Endothelial cell of umbilical vein (primary cell): ENCODE data around the gene IL9. TPM values are rescaled to one million over a fixed set of nuclear protein-coding genes. Genes with fewer than 3 reads are reported as not detected.

Source experiments
- BruUV-seq: library from RNA; stranded (reverse); fragments of 400-500 nt; replicated peaks from 2 replicates; lab custom pipeline; 2021; lab: Mats Ljungman, UMichigan
- CTCF ChIA-PET: fragments of 300-600, 350-600 bp; sonication (Branson Sonifier 250); formaldehyde crosslinking; loops from one replicate; lab custom pipeline; 2021; ENCODE audit warnings: antibody characterized with exemption, inconsistent platforms; lab: Charles Lee
- POLR2A ChIA-PET: fragments of 300-600, 350-600 bp; sonication (Branson Sonifier 250); formaldehyde crosslinking; loops from one replicate; lab custom pipeline; 2021; ENCODE audit warnings: antibody characterized with exemption, inconsistent platforms; lab: Charles Lee
- DNase-seq: peaks from one replicate; pipeline ENCODE4 v3.0.0-alpha.2; 2011; ENCODE audit warnings: low read depth, low spot score
- FAIRE-seq: peaks from 2 replicates; lab custom pipeline; 2011; peaks lifted over from hg19 to GRCh38; lab: Jason Lieb, UNC
- H2AFZ ChIP-seq: 2 replicates; pipeline ENCODE4 v1.6.0; 2012; ENCODE audit warnings: low read depth, low read length, control low read depth, inconsistent platforms
- H3K27ac ChIP-seq: 2 replicates; pipeline ENCODE4 v1.5.1; 2011; ENCODE audit warnings: low read depth, mild to moderate bottlenecking, control low read depth, low read length, moderate library complexity; ENCODE audit not compliant: insufficient read depth
- H3K27me3 ChIP-seq, 2 experiments: 2 replicates each; pipeline versions ENCODE4 v1.6.0 to v1.6.1; 2011; ENCODE audit warnings: low read length in 2 of 2, mixed read lengths in 1 of 2; ENCODE audit not compliant: control insufficient read depth in 2 of 2, insufficient read depth in 2 of 2
- H3K36me3 ChIP-seq, 2 experiments: 2 replicates in 1 of 2; 3 replicates in 1 of 2; pipeline ENCODE4 v1.5.1; 2011; ENCODE audit warnings: low read length in 2 of 2, mild to moderate bottlenecking in 1 of 2, moderate library complexity in 1 of 2; ENCODE audit not compliant: control insufficient read depth in 2 of 2, insufficient read depth in 2 of 2; ENCODE audit errors: extremely low read depth in 1 of 2
- H3K4me1 ChIP-seq: 3 replicates; pipeline ENCODE4 v1.5.1; 2011; ENCODE audit warnings: mild to moderate bottlenecking, low read length; ENCODE audit not compliant: control insufficient read depth, insufficient read depth; ENCODE audit errors: extremely low read depth
- H3K4me2 ChIP-seq: 2 replicates; pipeline ENCODE4 v1.6.1; 2011; ENCODE audit warnings: low read length, control low read depth, mixed read lengths; ENCODE audit not compliant: insufficient read depth
- H3K4me3 ChIP-seq, 3 experiments: fragments of 200-600 bp in 1 of 3; sonication (generic), shearing (Covaris generic) in 1 of 3; replicated peaks in 1 of 3; 2 replicates each; pipeline ENCODE4 v1.5.1; 2011 to 2016; ENCODE audit warnings: control low read depth in 3 of 3, low read length in 3 of 3, mild to moderate bottlenecking in 2 of 3, inconsistent platforms in 1 of 3, low read depth in 1 of 3, moderate library complexity in 1 of 3; ENCODE audit not compliant: insufficient read depth in 1 of 3
- H3K79me2 ChIP-seq: 2 replicates; pipeline ENCODE4 v1.6.0; 2012; ENCODE audit warnings: low read length, inconsistent platforms; ENCODE audit not compliant: control insufficient read depth, insufficient read depth
- H3K9ac ChIP-seq: replicated peaks from 2 replicates; pipeline ENCODE3; 2011; ENCODE audit warnings: low read length, control low read depth; ENCODE audit not compliant: insufficient read depth; ENCODE audit errors: extremely low read depth
- H3K9me1 ChIP-seq: replicated peaks from 3 replicates; pipeline ENCODE4 v1.6.0; 2011; ENCODE audit warnings: mild to moderate bottlenecking, low read length; ENCODE audit not compliant: control insufficient read depth, insufficient read depth; ENCODE audit errors: extremely low read depth
- H3K9me3 ChIP-seq: replicated peaks from 2 replicates; pipeline ENCODE4 v1.5.1; 2012; ENCODE audit warnings: low read length, inconsistent platforms; ENCODE audit not compliant: control insufficient read depth, insufficient read depth
- H4K20me1 ChIP-seq: replicated peaks from 2 replicates; pipeline ENCODE3; 2011; ENCODE audit warnings: mild to moderate bottlenecking, low read length; ENCODE audit not compliant: control insufficient read depth, insufficient read depth; ENCODE audit errors: extremely low read depth
- EZH2 ChIP-seq: IDR thresholded peaks from 2 replicates; pipeline ENCODE4 v1.6.1; 2012; ENCODE audit warnings: borderline replicate concordance, low read depth, mild to moderate bottlenecking, moderate library complexity, low read length, inconsistent platforms; ENCODE audit not compliant: severe bottlenecking
- FOS ChIP-seq: IDR thresholded peaks from 2 replicates; pipeline ENCODE4 v1.6.1; 2011; ENCODE audit warnings: mild to moderate bottlenecking, low read length, moderate library complexity, borderline replicate concordance; ENCODE audit not compliant: insufficient read depth
- GATA2 ChIP-seq: IDR thresholded peaks from 2 replicates; pipeline ENCODE4 v1.7.0; 2011; ENCODE audit warnings: low read depth, mild to moderate bottlenecking, moderate library complexity, mixed read lengths, low read length; ENCODE audit not compliant: insufficient read length, insufficient read depth
- JUN ChIP-seq: IDR thresholded peaks from 2 replicates; pipeline ENCODE4 v1.6.1; 2011; ENCODE audit warnings: borderline replicate concordance, low read depth; ENCODE audit not compliant: insufficient read length, insufficient read depth
- MAX ChIP-seq: IDR thresholded peaks from 2 replicates; pipeline ENCODE4 v1.6.1; 2011; ENCODE audit not compliant: insufficient read depth, insufficient read length
- MYC ChIP-seq: IDR thresholded peaks from one replicate; pipeline ENCODE4 v1.6.1; 2011; ENCODE audit warnings: mild to moderate bottlenecking, low read depth, low read length
- POLR2A ChIP-seq: IDR thresholded peaks from 2 replicates; pipeline ENCODE4 v1.6.1; 2012; ENCODE audit warnings: low read depth, mild to moderate bottlenecking, control low read depth, low read length
- POLR2AphosphoS5 ChIP-seq: IDR thresholded peaks from 2 replicates; pipeline ENCODE4 v1.6.1; 2012; ENCODE audit warnings: low read depth, mild to moderate bottlenecking, control low read depth, low read length, moderate library complexity; ENCODE audit not compliant: insufficient read depth
- dilution Hi-C: fragments of 300-500 bp; cut with MboI; formaldehyde crosslinking; loops from one replicate; pipeline ENCODE4 v1.15.0; 2019; ENCODE audit warnings: low sequenced_read_pairs; ENCODE audit not compliant: extremely low pct_ligation_motif_present
- intact Hi-C: fragments of 100-400 bp; cut with micrococcal nuclease; formaldehyde crosslinking; loops from one replicate; pipeline ENCODE4 v1.10.0; 2022
- polyA plus RNA-seq, 4 experiments: library from polyadenylated mRNA; depleted of rRNA in 3 of 4; stranded (reverse) in 3 of 4; unstranded in 1 of 4; fragments of >200 nt; gene quantifications; 2 replicates each; pipeline versions ENCODE4 v1.2.1 to v1.2.3, GENCODE V29; 2011 to 2012; ENCODE audit warnings: missing spikeins in 1 of 4
- total RNA-seq: library from RNA; stranded (reverse); gene quantifications from 2 replicates; pipeline ENCODE4 v1.2.3, GENCODE V29; 2021
- TF ChIP-seq, protein P1 (sequence below), 2 donors: IDR thresholded peaks; 1 replicate in 1 of 2; 2 replicates in 1 of 2; pipeline ENCODE4 v1.5.1; 2011; ENCODE audit warnings: low read length in 2 of 2, mild to moderate bottlenecking in 2 of 2, moderate library complexity in 2 of 2, control low read depth in 1 of 2, inconsistent platforms in 1 of 2, low read depth in 1 of 2; ENCODE audit not compliant: insufficient read depth in 1 of 2; ENCODE audit errors: extremely low read depth in 1 of 2

Gene IL9
- total and polyA plus RNA-seq, 2 donors (not counting 3 experiments of a cell fraction or from before 2014, with no cell fraction given), result not detected

DNA sequence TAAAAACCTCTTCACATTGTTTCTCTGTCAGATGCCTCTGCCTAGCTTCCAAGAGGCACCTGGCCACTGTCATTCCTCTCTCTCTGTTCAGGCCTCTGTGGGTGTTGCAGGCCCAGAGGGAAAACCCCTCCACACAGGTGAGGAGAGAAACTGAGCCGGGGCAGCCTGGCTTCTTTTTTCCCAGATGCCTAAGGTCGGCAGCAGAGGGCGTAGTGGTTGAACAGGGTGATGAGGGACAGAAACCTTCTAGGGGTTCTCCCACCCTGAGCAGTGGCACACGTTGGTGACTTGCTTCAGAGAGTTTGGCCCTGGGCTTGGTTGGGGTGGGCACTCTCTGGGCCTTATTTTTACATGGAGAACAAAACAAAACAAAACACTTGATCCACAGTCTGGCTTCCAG is 12.2 kb downstream of the IL9 start:
- Histone ChIP-seq H3K9ac (no peak overlapping the region), H3K4me1 (no peaks in the 10 kb centered on the region), H3K9me1 (no peaks in the 10 kb centered on the region), H3K27ac (no peak overlapping the region), H4K20me1 (no peaks in the 10 kb centered on the region), H3K36me3 (no peaks in the 10 kb centered on the region), H3K4me3 (no peak overlapping the region), H3K79me2 (no peaks in the 10 kb centered on the region), H3K27me3 (peaks cover 0 to 5% of the 10 kb centered on the region in 2 experiments), H2AFZ (no peak overlapping the region), H3K9me3 (no peaks in the 10 kb centered on the region), H3K4me2 (no peak overlapping the region)
- dilution Hi-C loops (no loop called here), intact Hi-C loops (no loop called here)
- POLR2A ChIA-PET, result no interaction called here
- no peak for TF ChIP-seq POLR2AphosphoS5
- TF ChIP-seq, protein P1, sequence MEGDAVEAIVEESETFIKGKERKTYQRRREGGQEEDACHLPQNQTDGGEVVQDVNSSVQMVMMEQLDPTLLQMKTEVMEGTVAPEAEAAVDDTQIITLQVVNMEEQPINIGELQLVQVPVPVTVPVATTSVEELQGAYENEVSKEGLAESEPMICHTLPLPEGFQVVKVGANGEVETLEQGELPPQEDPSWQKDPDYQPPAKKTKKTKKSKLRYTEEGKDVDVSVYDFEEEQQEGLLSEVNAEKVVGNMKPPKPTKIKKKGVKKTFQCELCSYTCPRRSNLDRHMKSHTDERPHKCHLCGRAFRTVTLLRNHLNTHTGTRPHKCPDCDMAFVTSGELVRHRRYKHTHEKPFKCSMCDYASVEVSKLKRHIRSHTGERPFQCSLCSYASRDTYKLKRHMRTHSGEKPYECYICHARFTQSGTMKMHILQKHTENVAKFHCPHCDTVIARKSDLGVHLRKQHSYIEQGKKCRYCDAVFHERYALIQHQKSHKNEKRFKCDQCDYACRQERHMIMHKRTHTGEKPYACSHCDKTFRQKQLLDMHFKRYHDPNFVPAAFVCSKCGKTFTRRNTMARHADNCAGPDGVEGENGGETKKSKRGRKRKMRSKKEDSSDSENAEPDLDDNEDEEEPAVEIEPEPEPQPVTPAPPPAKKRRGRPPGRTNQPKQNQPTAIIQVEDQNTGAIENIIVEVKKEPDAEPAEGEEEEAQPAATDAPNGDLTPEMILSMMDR (IDR thresholded peaks at IDR 0.05; ENCODE audit: extremely low read depth in 1 of 2, insufficient read depth in 1 of 2, low read depth in 1 of 2, low read length in 2 of 2), result peak in 1 of 2 donors; percentile 22
- no peak for DNase-seq
- CTCF ChIA-PET, result interaction anchor here (1.0 kb wide), 1 partner anchor 9 kb away, joined by 3 read pairs; no protein-coding TSS in a partner anchor
- no TSS peak for BruUV-seq
- no peak for FAIRE-seq

DNA sequence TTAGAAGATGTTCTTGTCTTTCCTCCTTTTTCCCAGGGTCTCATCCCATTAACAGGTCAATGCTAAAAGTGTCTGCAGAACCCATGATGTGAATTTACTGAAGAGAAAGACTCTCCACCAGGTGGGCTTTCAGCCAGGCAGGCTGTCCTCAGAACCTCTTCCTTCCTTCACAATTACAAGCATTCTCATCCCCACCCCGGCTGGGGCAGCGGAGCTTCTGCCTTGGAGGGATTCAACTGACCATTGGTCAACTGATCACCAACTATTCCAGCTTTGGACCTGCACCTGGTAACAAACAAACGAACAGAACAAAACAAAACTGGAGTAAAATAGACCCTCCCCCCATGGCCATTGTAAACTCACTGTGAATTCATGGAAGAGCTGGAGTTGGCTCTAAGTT is 12.6 kb downstream of the IL9 start:
- intact Hi-C loops (no loop called here), dilution Hi-C loops (no loop called here)
- BruUV-seq, result no TSS peak
- H4K20me1 ChIP-seq, result no peaks in the 10 kb centered on the region
- no peaks in the 10 kb centered on the region for H3K36me3 ChIP-seq
- no peaks in the 10 kb centered on the region for H3K79me2 ChIP-seq
- no peak overlapping the region for H3K4me2 ChIP-seq
- no peaks in the 10 kb centered on the region for H3K9me1 ChIP-seq
- no peaks in the 10 kb centered on the region for H3K4me1 ChIP-seq
- ChIA-PET POLR2A (no interaction called here), CTCF (interaction anchor here (1.0 kb wide), 1 partner anchor 9 kb away, joined by 3 read pairs; no protein-coding TSS in a partner anchor)
- H2AFZ ChIP-seq, result no peak overlapping the region
- H3K4me3 ChIP-seq, result no peak overlapping the region
- no peaks in the 10 kb centered on the region for H3K9me3 ChIP-seq
- TF ChIP-seq POLR2A (no peak), POLR2AphosphoS5 (no peak), MAX (no peak), GATA2 (no peak), JUN (no peak), EZH2 (no peak), MYC (no peak), FOS (no peak)
- TF ChIP-seq, protein P1 (IDR thresholded peaks at IDR 0.05; ENCODE audit: extremely low read depth in 1 of 2, insufficient read depth in 1 of 2, low read depth in 1 of 2, low read length in 2 of 2), result no peak
- FAIRE-seq, result no peak
- no peak overlapping the region for H3K9ac ChIP-seq
- no peak for DNase-seq
- H3K27ac ChIP-seq, result no peak overlapping the region
- H3K27me3 ChIP-seq, result peaks cover 0 to 5% of the 10 kb centered on the region in 2 experiments
